CD8-positive, alpha-beta memory T cell (primary cell): Measurements from ENCODE around the gene PRELID2. TPM values are rescaled to one million over a fixed set of nuclear protein-coding genes. Genes with fewer than 3 reads are reported as not detected.

Experiments used
- CTCF ChIA-PET: fragments of 350-600 bp; sonication (Branson Sonifier 250); formaldehyde crosslinking; loops from one replicate; lab custom pipeline; 2021; ENCODE audit warnings: antibody characterized with exemption; lab: Charles Lee
- POLR2A ChIA-PET: fragments of 350-600 bp; sonication (Branson Sonifier 250); formaldehyde crosslinking; loops from one replicate; lab custom pipeline; 2021; ENCODE audit warnings: antibody characterized with exemption; lab: Charles Lee
- DNase-seq, 5 donors: peaks; one replicate each; pipeline versions ENCODE4 v3.0.0 to v3.0.0-alpha.2; 2020 to 2022; ENCODE audit warnings: mixed read lengths in 1 of 5
- H3K27ac ChIP-seq: one replicate; pipeline ENCODE4 v1.7.0; 2013; ENCODE audit warnings: low read depth, mild to moderate bottlenecking, low read length, moderate library complexity
- H3K27me3 ChIP-seq: 2 replicates; pipeline ENCODE4 v1.7.0; 2013; ENCODE audit warnings: low read length, mild to moderate bottlenecking; ENCODE audit not compliant: insufficient read depth, poor library complexity, severe bottlenecking
- H3K36me3 ChIP-seq: 2 replicates; pipeline ENCODE4 v1.7.0; 2013; ENCODE audit warnings: mild to moderate bottlenecking, low read length, moderate library complexity; ENCODE audit not compliant: insufficient read depth
- H3K4me1 ChIP-seq: 2 replicates; pipeline ENCODE4 v1.7.0; 2013; ENCODE audit warnings: mild to moderate bottlenecking, low read length, moderate library complexity; ENCODE audit not compliant: insufficient read depth
- H3K4me3 ChIP-seq: 2 replicates; pipeline ENCODE4 v1.7.0; 2013; ENCODE audit warnings: mild to moderate bottlenecking, low read length
- H3K9me3 ChIP-seq: 2 replicates; pipeline ENCODE4 v1.7.0; 2013; ENCODE audit warnings: mild to moderate bottlenecking, low read length
- H3K27ac Mint-ChIP-seq, 8 donors: one replicate each; pipeline ENCODE4 v1.8.0; 2020 to 2021; ENCODE audit warnings: mixed read lengths in 8 of 8, mild to moderate bottlenecking in 6 of 8, inconsistent platforms in 3 of 8, moderate library complexity in 3 of 8
- H3K27me3 Mint-ChIP-seq, 2 donors: one replicate each; pipeline ENCODE4 v1.8.0; 2020 to 2021; ENCODE audit warnings: mixed read lengths in 2 of 2, mild to moderate bottlenecking in 1 of 2, moderate library complexity in 1 of 2
- H3K36me3 Mint-ChIP-seq, 3 donors: one replicate each; pipeline ENCODE4 v1.8.0; 2020 to 2021; ENCODE audit warnings: mixed read lengths in 3 of 3, inconsistent platforms in 1 of 3, mild to moderate bottlenecking in 1 of 3
- H3K4me1 Mint-ChIP-seq, 3 donors: one replicate each; pipeline ENCODE4 v1.8.0; 2020 to 2021; ENCODE audit warnings: mixed read lengths in 3 of 3, inconsistent platforms in 1 of 3, mild to moderate bottlenecking in 1 of 3
- H3K4me3 Mint-ChIP-seq, 7 donors: one replicate each; pipeline ENCODE4 v1.8.0; 2020 to 2021; ENCODE audit warnings: mixed read lengths in 7 of 7, mild to moderate bottlenecking in 6 of 7, moderate library complexity in 4 of 7, inconsistent platforms in 2 of 7
- H3K9me3 Mint-ChIP-seq, 5 donors: one replicate each; pipeline ENCODE4 v1.8.0; 2020 to 2022; ENCODE audit warnings: mixed read lengths in 5 of 5, mild to moderate bottlenecking in 3 of 5, moderate library complexity in 2 of 5, inconsistent platforms in 1 of 5
- polyA plus RNA-seq: library from polyadenylated mRNA; unstranded; fragments of 300-500 nt; fragmentation: Illumina TruSeq; gene quantifications from one replicate; pipeline ENCODE4 v1.2.3, GENCODE V29; 2021
- total RNA-seq, 2 experiments: library from RNA; stranded (reverse); gene quantifications; one replicate each; pipeline ENCODE4 v1.2.3, GENCODE V29; 2021

The PRELID2 gene
- total and polyA plus RNA-seq, 3 experiments from 2014 or later, result 0.92 to 1.6 (median 1.2) TPM

DNA sequence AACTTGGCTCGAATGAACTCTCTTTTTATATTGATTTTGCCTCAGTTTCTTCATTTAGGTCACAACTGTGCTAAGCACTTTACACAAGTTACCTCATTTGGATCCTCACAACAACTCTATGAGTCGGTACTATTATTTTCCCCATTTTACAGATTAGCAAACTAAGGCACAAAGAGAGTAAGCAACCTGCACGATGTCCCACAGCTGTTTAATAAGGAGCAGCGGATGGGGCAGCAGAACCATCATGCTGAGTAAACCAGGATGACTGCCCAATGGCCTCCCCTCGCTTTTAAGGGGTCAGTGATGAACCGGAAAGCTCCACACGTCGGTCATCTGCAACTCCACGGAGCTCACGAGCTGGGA, 607 bp downstream of the PRELID2 start:
- Mint-ChIP-seq H3K27me3 (peaks cover 3 to 16% of the 10 kb centered on the region in 2 donors), H3K9me3 (peaks cover 0 to 5% (median 0%) of the 10 kb centered on the region in 5 donors)

GRCh38 chr5:145833631-145834200, 1.4 kb downstream of the PRELID2 start:
- peak overlapping the region; percentile 17 for H3K27ac ChIP-seq
- no peaks in the 10 kb centered on the region for H3K9me3 ChIP-seq
- Mint-ChIP-seq H3K9me3 (peaks cover 0 to 5% (median 0%) of the 10 kb centered on the region in 5 donors), H3K4me3 (peak overlapping the region; percentile 3 to 63 (median 33)), H3K27ac (no peak overlapping the region), H3K27me3 (peaks cover 3 to 16% of the 10 kb centered on the region in 2 donors), H3K4me1 (peaks cover 8 to 20% (median 11%) of the 10 kb centered on the region in 3 donors), H3K36me3 (no peaks in the 10 kb centered on the region)
- H3K27me3 ChIP-seq, result no peaks in the 10 kb centered on the region
- CTCF ChIA-PET, result interaction anchor here (1.9 kb wide), 1 partner anchor 10 kb away, joined by 3 read pairs; no protein-coding TSS in a partner anchor
- no peaks in the 10 kb centered on the region for H3K4me1 ChIP-seq
- DNase-seq, result no peak
- POLR2A ChIA-PET, result no interaction called here
- no peaks in the 10 kb centered on the region for H3K36me3 ChIP-seq
- no peak overlapping the region for H3K4me3 ChIP-seq

More for the DNA sequence above, 607 bp downstream of the PRELID2 start:
- Histone ChIP-seq H3K27me3 (no peaks in the 10 kb centered on the region), H3K36me3 (no peaks in the 10 kb centered on the region), H3K4me1 (no peaks in the 10 kb centered on the region), H3K4me3 (peak overlapping the region; percentile 25), H3K27ac (peak overlapping the region; percentile 17), H3K9me3 (no peaks in the 10 kb centered on the region)
- no peak for DNase-seq
- Mint-ChIP-seq H3K4me3 (peak overlapping the region; percentile 15 to 79 (median 63)), H3K27ac (no peak overlapping the region), H3K36me3 (no peaks in the 10 kb centered on the region), H3K4me1 (peaks cover 8 to 20% (median 11%) of the 10 kb centered on the region in 3 donors)
- POLR2A ChIA-PET, result no interaction called here
- CTCF ChIA-PET, result interaction anchor here (0.7 to 1.9 kb wide), 2 partner anchors 10 to 18 kb away, joined by 3 read pairs; no protein-coding TSS in a partner anchor

DNA sequence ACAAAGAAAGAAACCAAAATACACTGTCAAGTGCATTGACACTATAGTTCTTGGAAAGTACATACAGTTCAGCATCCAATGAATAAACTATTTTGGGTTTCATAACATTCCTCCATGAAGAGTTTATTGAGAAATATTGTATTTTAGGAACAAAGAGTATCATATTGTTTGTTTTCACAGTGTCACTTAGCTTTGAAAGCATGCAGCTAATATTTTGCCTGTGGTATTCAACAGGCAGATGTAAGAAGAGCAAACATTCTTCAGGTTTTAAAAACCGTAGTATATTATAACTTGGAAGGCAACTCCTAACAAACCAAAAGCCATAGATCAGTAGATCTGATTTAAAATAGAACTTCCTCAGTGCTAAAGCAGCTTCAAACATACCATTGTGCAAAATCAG, 4.5 kb downstream of the PRELID2 start:
- Mint-ChIP-seq H3K27me3 (peaks cover 0 to 8% of the 10 kb centered on the region in 2 donors), H3K36me3 (no peaks in the 10 kb centered on the region), H3K9me3 (peaks cover 0 to 1% (median 0%) of the 10 kb centered on the region in 5 donors), H3K27ac (no peak overlapping the region), H3K4me3 (no peak overlapping the region), H3K4me1 (peaks cover 2 to 11% (median 7%) of the 10 kb centered on the region in 3 donors)
- POLR2A ChIA-PET, result no interaction called here
- no peaks in the 10 kb centered on the region for H3K4me1 ChIP-seq
- no peaks in the 10 kb centered on the region for H3K9me3 ChIP-seq
- CTCF ChIA-PET, result no interaction called here
- no peak overlapping the region for H3K4me3 ChIP-seq
- no peak for DNase-seq
- H3K27ac ChIP-seq, result no peak overlapping the region
- no peaks in the 10 kb centered on the region for H3K36me3 ChIP-seq
- no peaks in the 10 kb centered on the region for H3K27me3 ChIP-seq

- no peaks in the 10 kb centered on the region for H3K9me3 ChIP-seq
- Mint-ChIP-seq H3K9me3 (peaks cover 0 to 1% (median 0%) of the 10 kb centered on the region in 5 donors), H3K27ac (no peak overlapping the region), H3K4me3 (no peak overlapping the region), H3K4me1 (peaks cover 0 to 9% (median 5%) of the 10 kb centered on the region in 3 donors), H3K27me3 (peaks cover 0 to 7% of the 10 kb centered on the region in 2 donors), H3K36me3 (no peaks in the 10 kb centered on the region)
- POLR2A ChIA-PET, result no interaction called here
- CTCF ChIA-PET, result no interaction called here
- no peaks in the 10 kb centered on the region for H3K4me1 ChIP-seq
- no peaks in the 10 kb centered on the region for H3K36me3 ChIP-seq
- H3K27ac ChIP-seq, result no peak overlapping the region
- no peak for DNase-seq
- H3K4me3 ChIP-seq, result no peak overlapping the region
- H3K27me3 ChIP-seq, result no peaks in the 10 kb centered on the region
Measured at GRCh38 chr5:145829708-145830361, 5.3 kb downstream of the PRELID2 start.

- no peaks in the 10 kb centered on the region for H3K27me3 Mint-ChIP-seq
Measured at GRCh38 chr5:145826895-145827674, 8.1 kb downstream of the PRELID2 start.

DNA sequence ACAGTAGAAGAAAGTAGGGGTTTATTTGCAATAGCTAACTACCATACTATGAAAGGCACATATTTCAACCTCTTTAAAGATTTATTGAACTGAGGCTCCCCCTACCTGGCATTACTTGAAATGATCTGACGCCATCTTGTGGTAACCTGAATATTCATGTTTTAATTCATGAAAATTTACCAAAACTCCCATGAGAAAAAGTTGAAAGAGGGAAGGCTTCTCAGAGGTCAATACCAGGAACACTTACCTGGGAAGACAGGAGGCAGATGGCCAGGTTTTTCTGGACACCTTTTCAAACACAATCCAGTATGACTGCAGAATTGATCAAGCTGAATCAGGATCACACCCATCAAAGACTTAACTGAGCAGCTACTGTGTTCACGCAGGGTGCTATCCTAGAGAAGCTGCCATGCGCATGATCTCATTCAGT, 9.4 kb downstream of the PRELID2 start:
- no peak overlapping the region for H3K4me3 ChIP-seq
- H3K4me1 Mint-ChIP-seq, result no peaks in the 10 kb centered on the region
- H3K9me3 ChIP-seq, result no peaks in the 10 kb centered on the region
- DNase-seq, result peak in 1 of 5 donors; percentile 2
- no peaks in the 10 kb centered on the region for H3K9me3 Mint-ChIP-seq
- CTCF ChIA-PET, result interaction anchor here (0.9 kb wide), 1 partner anchor 1622 kb away, joined by 4 read pairs; no protein-coding TSS in a partner anchor
- H3K4me3 Mint-ChIP-seq, result no peak overlapping the region
- H3K4me1 ChIP-seq, result no peaks in the 10 kb centered on the region
- POLR2A ChIA-PET, result no interaction called here
- no peaks in the 10 kb centered on the region for H3K36me3 Mint-ChIP-seq
- H3K27me3 ChIP-seq, result no peaks in the 10 kb centered on the region
- H3K27ac ChIP-seq, result no peak overlapping the region
- H3K27ac Mint-ChIP-seq, result no peak overlapping the region
- H3K36me3 ChIP-seq, result no peaks in the 10 kb centered on the region
- no peaks in the 10 kb centered on the region for H3K27me3 Mint-ChIP-seq

More at GRCh38 chr5:145826895-145827674, 8.1 kb downstream of the PRELID2 start:
- no peak overlapping the region for H3K27ac ChIP-seq
- no peaks in the 10 kb centered on the region for H3K9me3 Mint-ChIP-seq
- CTCF ChIA-PET, result no interaction called here
- no peaks in the 10 kb centered on the region for H3K27me3 ChIP-seq
- no peaks in the 10 kb centered on the region for H3K36me3 Mint-ChIP-seq
- H3K27ac Mint-ChIP-seq, result no peak overlapping the region
- POLR2A ChIA-PET, result no interaction called here
- H3K36me3 ChIP-seq, result no peaks in the 10 kb centered on the region
- no peaks in the 10 kb centered on the region for H3K4me1 ChIP-seq
- H3K9me3 ChIP-seq, result no peaks in the 10 kb centered on the region
- H3K4me3 Mint-ChIP-seq, result no peak overlapping the region
- no peak overlapping the region for H3K4me3 ChIP-seq
- no peaks in the 10 kb centered on the region for H3K4me1 Mint-ChIP-seq
- DNase-seq, result no peak

GRCh38 chr5:145824040-145824439, 11.1 kb downstream of the PRELID2 start:
- no peaks in the 10 kb centered on the region for H3K4me1 ChIP-seq
- Mint-ChIP-seq H3K27me3 (no peaks in the 10 kb centered on the region), H3K4me3 (no peak overlapping the region), H3K4me1 (no peaks in the 10 kb centered on the region), H3K27ac (no peak overlapping the region), H3K9me3 (no peaks in the 10 kb centered on the region), H3K36me3 (no peaks in the 10 kb centered on the region)
- ChIA-PET POLR2A (no interaction called here), CTCF (no interaction called here)
- H3K36me3 ChIP-seq, result no peaks in the 10 kb centered on the region
- no peak overlapping the region for H3K4me3 ChIP-seq
- no peak overlapping the region for H3K27ac ChIP-seq
- H3K27me3 ChIP-seq, result no peaks in the 10 kb centered on the region
- DNase-seq, result no peak
- H3K9me3 ChIP-seq, result no peaks in the 10 kb centered on the region

- no peak overlapping the region for H3K4me3 ChIP-seq
- no peaks in the 10 kb centered on the region for H3K36me3 ChIP-seq
- H3K4me3 Mint-ChIP-seq, result no peak overlapping the region
- ChIA-PET POLR2A (no interaction called here), CTCF (no interaction called here)
- H3K36me3 Mint-ChIP-seq, result no peaks in the 10 kb centered on the region
- H3K27me3 Mint-ChIP-seq, result no peaks in the 10 kb centered on the region
- H3K27ac ChIP-seq, result no peak overlapping the region
- H3K9me3 ChIP-seq, result no peaks in the 10 kb centered on the region
- no peaks in the 10 kb centered on the region for H3K4me1 ChIP-seq
- no peaks in the 10 kb centered on the region for H3K4me1 Mint-ChIP-seq
- DNase-seq, result no peak
- no peak overlapping the region for H3K27ac Mint-ChIP-seq
- H3K27me3 ChIP-seq, result no peaks in the 10 kb centered on the region
- no peaks in the 10 kb centered on the region for H3K9me3 Mint-ChIP-seq
Measured at GRCh38 chr5:145818604-145819003, 16.5 kb downstream of the PRELID2 start.
